ENCODE measurements around the gene DHDDS.

Gene DHDDS

GRCh38 chr1:26516987-26517765 is 85.1 kb downstream of the DHDDS start:
- no peak overlapping the region for H3K27ac Mint-ChIP-seq
- H3K4me3 Mint-ChIP-seq: no peak overlapping the region
- no peak for DNase-seq
- peaks cover 4 to 8% of the 10 kb centered on the region in 2 donors for H3K27me3 Mint-ChIP-seq
- no peak for ATAC-seq (replicated peaks)
- H3K9me3 Mint-ChIP-seq: no peaks in the 10 kb centered on the region
- H3K36me3 Mint-ChIP-seq: no peaks in the 10 kb centered on the region
- H3K4me1 Mint-ChIP-seq: no peaks in the 10 kb centered on the region

GRCh38 chr1:26517766-26518049 is 85.6 kb downstream of the DHDDS start:
- H3K9me3 Mint-ChIP-seq: no peaks in the 10 kb centered on the region

GRCh38 chr1:26518355-26518754 is 86.2 kb downstream of the DHDDS start:
- Mint-ChIP-seq H3K27me3 (peaks cover 4 to 8% of the 10 kb centered on the region in 2 donors), H3K9me3 (no peaks in the 10 kb centered on the region), H3K4me1 (no peaks in the 10 kb centered on the region), H3K36me3 (no peaks in the 10 kb centered on the region), H3K4me3 (no peak overlapping the region), H3K27ac (no peak overlapping the region)
- no peak for DNase-seq
- no peak for ATAC-seq (replicated peaks)

More at GRCh38 chr1:26517766-26518049, 85.6 kb downstream of the DHDDS start:
- DNase-seq: no peak
- Mint-ChIP-seq H3K36me3 (no peaks in the 10 kb centered on the region), H3K27ac (no peak overlapping the region), H3K27me3 (peaks cover 4 to 8% of the 10 kb centered on the region in 2 donors), H3K4me1 (no peaks in the 10 kb centered on the region), H3K4me3 (no peak overlapping the region)
- ATAC-seq (replicated peaks): no peak

GRCh38 chr1:26520339-26520738 is 88.2 kb downstream of the DHDDS start:
- DNase-seq (no peak), ATAC-seq (replicated peaks) (no peak)
- Mint-ChIP-seq H3K4me1 (no peaks in the 10 kb centered on the region), H3K27ac (peak overlapping the region; percentile 21), H3K27me3 (peaks cover 15 to 24% of the 10 kb centered on the region in 2 donors), H3K36me3 (no peaks in the 10 kb centered on the region), H3K4me3 (no peak overlapping the region), H3K9me3 (no peaks in the 10 kb centered on the region)
